ENCODE results near the gene MYCL.
"Not testable (repeated sequence)": the region's sequence is repeated elsewhere in the genome, so short reads cannot be mapped to it uniquely, and the experiment has no call there.

MYCL gene

DNA sequence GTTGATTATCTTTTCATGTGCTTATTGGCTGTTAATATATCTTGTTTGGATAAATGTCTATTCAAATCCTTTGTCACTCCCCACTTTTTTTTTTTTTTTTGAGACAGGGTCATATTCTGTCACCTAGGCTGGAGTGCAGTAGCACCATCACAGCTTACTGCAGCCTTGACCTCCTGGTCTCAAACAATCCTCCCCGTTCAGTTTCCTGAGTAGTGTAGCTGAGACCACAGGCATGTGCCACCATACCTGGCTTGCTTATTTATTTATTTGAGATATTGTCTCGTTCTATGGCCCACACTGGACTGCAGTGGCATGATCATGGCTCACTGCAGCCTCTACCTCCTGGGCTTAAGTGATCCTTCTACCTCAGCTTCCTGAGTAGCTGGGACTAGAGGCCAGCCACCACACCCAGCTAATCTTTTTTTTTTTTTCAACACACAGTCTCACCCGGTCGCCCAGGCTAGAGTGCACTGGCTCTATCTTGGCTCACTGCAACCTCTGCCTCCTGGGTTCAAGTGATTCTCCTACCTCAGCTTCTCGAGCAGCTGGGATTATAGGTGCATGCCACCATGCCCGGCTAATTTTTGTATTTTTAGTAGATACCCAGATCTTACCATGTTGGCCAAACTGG lies 13.9 kb upstream of the MYCL start:
- DNase-seq, result no peak

DNA sequence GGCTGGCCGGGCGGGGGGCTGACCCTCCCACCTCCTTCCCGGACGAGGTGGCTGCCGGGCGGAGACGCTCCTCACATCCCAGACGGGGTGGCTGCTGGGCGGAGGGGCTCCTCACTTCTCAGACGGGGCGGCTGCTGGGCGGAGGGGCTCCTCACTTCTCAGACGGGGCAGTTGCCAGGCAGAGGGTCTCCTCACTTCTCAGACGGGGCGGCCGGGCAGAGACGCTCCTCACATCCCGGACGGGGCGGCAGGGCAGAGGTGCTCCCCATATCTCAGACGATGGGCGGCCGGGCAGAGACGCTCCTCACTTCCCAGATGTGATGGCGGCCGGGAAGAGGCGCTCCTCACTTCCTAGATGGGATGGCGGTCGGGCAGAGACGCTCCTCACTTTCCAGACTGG lies 11.4 kb upstream of the MYCL start:
- DNase-seq, result not testable (repeated sequence)

DNA sequence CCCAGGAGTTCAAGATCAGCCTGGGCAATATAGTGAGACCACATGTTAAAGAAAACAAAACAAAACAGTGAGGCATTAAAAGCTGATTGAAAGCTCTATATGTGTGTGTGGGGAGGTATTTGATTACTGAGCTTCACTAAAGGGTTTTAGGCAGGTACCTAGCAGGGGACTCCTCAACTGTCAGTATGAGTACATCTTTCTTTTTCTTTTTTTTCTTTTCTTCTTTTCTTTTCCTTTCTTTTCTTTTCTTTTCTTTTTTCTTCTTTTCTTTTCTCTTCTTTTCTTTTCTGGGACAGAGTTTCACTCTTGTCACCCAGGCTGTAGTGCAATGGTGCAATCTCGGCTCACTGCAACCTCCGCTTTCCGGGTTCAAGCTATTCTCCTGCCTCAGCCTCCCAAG lies 8.5 kb upstream of the MYCL start:
- no peak for DNase-seq

DNA sequence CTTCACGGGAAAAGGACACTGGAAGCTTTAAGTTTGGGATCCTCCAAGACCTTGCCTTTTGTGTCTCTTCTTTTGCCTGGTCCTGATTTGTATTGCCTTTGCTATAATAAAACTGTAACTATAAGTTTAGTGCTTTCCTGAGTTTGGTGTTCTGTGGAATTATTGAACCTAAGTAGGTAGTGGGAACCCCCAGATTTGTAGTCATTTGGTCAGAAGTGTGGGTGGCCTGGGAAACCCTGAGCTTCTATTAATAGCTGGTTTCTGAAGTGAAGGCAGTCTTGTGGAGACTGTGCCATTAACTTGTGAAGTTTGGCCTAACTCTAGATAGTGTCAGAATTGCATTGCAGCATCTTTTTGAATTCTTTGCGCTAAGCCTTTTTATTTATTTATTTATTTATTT lies 6.8 kb upstream of the MYCL start:
- DNase-seq, result no peak

DNA sequence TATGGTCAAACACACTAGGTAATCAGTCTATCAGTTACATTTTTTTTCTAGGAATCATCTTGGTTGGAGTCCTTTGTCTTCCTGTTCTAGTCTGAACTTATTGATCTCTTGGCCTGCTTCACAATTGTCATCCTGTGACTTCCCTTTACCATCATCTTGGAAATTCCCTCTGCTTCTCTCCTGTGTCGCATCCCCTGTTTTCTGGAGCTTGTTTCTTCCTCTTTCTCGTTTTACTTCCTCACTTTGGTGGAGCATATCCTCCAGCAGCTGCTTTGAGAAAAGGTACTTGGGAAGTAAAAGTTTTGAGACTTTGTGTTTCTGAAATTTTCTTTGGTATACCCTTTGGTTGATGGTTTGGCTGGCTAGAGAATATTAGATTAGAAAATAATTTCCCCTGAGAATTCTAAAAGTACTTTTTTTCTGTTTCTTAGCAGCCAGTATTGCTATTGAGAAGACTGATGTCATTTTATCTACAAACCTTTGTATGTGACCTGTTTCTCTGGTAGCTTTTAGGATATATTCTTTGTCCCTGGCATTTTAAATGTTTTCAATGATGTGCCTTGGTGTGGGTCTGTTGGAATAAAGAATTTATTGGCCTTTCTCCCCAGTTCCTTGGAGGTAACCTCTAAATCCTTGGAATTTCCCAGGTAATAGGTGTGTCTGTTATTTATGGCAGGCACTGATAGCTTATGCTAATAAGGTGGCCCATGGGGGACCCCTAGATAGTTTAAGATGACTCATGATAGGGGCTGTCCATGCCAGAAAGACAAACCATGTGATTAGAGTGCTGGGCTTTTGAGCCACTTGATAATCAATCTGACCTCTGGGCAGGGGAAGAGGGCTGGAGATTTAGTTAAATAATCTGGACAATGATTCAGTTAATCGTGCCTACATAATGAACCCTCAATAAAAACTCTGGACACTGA lies 6.1 kb upstream of the MYCL start:
- peak; percentile 18 for DNase-seq

DNA sequence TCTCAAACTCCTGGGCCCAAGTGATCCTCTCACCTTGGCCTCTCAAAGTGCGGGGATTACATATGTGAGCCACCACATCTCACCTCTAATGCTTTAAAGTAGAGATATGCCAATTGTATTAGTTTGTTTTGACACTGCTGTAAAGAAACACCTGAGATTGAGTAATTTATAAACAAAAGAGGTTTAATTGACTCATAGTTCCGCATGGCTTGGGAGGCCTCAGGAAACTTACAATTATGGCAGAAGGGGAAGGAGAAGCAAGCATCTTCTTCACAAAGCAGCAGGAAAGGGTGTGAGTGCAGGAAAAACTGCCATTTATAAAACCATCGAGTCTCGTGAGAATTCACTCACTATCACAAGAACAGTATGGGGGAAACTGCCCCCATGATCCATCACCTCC lies 3.5 kb upstream of the MYCL start:
- DNase-seq, result no peak

DNA sequence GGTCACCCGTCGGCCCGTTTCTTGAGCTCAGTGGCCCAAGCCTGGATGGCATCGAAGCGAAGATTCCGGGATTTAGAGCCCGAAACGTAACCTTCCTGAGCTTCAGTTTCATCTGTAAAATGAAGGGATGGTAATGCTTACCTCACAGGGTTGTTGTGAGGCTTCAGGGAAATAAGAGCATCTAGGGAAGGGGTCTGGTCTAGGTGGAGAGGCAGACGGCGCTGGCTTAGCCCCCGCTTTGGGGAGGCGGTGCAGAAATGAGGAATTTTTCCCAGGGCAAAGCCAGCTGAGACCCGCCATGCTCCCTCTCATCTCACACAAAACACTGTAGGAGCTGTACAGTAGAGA lies 717 bp upstream of the MYCL start:
- DNase-seq, result no peak

DNA sequence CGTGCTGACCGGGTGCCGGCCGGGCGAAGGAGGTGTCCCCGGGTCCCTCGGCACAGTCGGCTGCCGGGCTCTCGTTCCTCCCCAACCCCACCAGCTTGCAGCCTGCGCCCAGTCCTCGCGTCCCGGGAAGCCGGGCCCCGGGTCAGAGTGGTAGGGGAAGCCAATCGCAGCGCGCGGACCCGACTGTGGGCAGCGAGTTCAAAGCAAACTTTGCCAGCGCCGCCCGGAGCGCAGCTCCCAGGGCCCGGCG lies 328 bp downstream of the MYCL start:
- DNase-seq, result no peak

DNA sequence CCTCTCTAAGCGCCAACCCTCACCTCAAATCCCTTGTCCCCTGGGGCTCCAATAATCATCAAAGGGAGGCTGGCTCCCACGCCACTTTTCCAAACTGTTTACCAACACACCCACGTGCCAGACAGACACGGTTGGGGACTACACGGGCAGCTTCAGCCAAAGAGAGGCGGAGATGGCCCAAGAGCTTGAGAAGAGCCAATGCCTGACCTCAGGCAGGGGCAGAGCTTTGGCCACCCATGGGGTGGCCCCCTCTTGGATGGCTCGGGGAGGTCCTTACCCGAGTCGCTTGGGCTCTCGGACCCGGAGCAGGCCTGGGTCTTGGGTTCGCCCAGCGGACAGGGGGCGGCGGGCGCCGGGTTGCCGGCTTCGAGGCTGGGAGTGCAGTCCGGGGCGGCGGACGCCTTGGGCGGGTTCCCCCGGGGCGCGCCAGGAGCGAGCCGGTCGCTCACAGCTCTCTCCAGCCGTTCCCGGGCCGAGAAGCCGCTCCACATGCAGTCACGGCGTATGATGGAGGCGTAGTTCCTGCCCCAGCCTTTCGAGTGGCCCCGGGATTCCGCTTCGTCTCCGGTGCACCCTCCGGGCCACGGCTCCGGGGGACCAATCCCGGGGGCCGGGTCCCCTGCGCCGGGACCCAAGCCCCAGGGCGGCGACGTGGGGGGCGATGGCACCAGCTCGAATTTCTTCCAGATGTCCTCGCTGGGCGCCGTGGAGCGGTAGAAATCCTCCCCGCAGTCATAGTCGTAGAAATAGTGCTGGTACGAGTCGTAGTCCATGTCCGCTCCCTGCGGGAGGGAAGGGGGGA lies 854 bp downstream of the MYCL start:
- DNase-seq, result no peak

DNA sequence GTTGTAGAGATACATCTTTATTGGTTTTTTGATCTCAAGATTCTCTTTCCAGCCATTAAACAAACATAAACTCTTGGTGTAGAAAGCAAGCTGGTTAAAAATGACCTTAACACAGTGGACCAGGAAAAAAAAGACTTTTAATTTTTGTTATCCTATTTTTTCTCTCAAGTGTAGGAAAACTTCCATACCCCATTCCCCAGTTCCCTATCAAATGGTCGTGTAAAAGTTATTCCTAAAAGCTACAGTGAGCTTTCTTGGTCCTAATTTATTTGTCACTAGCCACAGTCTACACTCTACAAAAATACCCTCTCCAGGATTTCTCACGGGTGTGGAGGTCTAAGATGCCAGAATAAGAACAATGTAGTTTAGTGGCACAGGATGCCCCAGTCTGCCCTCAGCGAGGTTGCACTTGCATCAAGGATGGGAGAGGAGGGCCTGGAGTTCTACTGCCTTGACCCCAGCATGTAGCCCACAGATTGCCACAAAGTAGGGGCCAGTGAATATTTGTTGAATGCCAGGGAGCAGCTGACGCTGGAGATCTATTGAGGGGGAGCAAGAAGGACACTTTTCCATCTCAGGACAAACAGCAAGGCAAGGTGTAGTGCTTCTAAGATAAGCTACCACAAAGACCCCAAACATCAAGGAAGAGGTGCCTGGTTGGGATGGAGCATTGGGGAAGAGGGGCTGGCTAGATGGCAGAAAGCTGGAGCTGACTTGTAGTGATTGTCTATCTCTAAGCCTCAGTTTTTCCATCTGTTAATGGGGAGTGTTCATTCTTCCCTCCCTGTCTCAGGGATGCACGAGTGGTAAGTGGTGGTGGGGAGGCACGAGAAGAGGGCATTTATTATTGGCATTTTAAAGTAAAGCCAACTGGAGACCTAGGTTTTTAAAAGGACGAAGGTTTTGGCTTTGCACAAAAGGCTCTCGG lies 1.8 kb downstream of the MYCL start:
- DNase-seq, result no peak

DNA sequence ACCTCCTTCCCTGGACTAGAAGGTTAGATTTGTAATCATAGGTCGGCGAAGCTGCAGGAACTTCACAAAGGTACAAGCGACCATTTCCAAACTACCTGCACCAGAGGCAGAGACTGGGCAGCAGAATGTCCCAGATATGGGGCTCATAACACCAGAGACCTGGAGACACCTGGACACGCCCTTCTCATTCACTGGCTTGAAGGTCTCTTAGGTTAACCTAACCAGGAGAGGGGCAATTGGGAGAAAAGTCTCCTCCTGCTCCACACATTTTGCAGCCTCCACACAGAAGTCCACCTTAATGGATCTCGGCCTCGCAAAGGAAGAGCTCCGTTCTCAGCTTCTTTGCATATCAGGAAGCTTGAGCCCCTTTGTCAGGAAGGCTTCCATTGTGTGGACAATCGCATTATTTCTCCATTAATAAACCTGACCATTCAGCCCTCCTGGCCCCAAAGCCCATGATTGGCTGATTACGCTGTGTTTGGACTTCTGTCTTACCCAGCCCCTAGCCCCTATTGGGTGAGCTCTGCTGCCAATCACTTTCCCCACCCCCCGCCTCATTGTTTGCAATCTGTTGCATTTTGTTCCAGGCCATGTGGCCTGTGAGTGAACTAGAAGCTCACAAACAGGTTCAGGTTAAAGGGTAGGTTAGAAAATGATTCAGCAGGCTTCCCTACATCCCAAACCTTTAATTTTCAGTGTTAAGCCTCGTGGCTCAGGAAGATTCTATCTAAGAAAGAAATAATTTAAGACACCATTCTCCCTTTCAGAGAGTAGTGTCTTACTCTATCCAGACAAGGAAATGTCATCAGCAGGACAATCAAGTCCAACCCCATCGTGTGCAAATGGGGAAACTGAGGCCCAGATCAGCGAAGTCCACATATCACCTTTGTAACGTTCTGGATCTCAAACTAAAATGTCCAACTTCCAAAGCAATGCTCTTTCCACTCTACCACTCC lies 2.8 kb downstream of the MYCL start:
- DNase-seq, result no peak

DNA sequence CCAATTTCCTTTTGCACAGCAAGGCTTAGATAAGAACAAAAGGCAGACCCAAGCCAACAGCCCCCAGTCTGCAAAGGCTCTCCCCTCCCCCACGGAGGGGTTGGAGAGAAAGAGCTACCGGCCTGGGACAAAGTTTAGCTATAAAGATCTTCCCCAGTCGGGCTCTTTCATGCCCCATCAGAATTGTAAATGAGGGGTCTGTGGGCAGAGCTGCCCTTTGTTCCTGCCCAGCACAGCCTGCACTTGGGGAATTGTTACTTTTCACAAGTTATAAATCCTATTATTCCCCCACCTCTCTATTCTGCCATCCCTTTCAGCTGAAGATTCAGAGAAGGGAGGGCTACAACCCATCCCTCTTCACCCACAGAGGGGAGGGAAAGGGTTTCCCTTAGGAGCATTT lies 3.5 kb downstream of the MYCL start:
- DNase-seq, result no peak

DNA sequence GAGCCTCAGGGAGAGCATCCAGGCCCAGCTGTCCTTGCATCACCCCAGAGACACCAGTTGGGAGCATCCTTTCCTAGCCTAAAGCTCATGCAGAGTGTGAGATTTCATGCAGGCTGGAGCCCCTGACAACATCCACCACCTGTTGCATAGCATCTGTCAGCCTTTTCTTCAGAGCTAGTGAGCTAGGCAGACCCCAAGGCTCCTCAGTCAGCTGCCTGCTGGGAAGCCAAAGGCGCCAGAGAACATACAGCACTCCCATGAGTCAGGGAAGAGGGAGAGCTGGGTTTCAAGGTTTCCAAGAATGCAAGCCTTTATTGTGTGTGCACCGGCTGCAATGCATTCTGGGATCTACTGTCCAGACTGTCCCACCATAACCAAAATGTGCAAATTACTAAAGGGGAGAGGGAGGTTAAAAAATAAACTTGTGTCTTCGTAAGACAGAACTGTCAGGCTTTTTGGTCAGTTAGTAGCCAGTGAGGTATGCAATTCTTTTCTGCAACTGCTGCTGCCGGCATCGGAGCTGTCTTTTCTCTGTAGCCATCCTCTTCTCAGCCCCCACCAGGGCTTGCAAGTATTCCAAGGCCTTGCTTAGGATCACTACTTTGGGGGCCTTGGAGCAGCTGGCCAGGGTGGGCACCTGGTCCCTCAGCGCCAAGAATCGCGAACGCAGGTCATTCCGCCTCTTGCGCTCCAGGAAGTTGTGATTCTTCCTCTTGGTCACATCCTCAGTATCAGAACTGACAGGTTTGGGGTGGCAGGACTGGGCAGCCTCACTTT lies 4.6 kb downstream of the MYCL start:
- no peak for DNase-seq

DNA sequence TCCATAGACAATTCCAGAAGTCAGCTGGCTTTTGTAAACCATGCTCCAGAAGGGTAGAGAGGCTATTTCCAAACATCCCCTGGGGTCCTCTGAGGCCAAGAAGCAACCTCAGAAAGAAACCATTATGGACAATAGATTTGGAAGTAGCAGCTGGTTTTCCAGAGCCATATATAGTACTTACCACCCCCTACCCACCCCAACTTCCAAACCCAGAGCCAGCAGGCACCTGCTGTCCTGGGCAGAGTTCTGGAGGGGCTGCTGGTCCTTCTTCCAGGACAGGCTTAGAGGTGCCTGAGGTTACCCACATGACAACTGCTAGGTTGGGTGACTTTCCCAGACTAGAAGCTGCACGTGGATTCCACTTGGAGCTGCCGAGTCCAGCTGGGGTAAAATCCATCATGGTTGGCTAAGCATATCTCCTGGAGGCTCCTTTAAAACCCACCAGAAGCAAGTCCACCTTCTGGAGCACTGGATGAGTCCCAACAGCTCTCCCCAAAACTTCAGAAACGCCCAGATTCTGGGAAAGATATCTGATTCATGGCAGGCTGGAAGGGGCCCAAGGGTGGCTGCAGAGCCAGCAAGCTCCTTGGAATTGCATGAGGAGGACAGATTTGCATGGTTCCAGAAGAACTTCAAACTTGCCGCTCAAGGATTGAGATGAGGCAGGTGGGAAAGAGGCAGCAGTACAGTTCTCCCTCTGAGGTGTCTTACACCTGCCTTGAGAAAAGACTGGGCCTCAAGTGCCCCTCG lies 5.8 kb downstream of the MYCL start:
- DNase-seq, result no peak

DNA sequence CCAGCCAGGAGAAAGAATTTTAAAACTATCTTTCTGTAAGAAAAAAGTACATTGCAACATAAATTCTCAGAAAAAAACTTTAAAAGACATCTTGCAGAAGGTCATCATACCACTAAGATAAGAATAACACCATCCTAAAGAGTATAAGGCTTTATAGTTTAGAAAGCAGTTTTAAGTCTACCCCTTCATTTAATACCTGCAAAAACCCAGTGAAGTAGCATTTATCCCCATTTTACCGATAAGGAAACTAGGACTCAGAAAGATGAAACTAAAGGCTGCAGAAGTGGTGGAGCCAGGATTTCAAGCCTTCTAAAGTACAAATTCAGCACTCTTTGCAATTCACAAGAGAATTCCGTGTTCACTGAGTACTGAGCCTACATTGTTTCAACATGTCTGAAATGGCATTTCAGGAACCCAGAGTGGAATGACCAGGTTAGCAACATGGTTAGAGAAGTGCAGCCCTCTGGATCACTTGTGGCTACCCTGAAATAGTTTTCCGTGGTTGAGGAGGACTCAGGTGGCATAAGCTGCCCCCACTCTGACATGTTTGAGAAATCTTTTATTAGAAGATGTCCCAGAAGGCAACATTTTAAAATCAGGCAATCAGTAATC lies 6.7 kb downstream of the MYCL start:
- DNase-seq, result no peak

DNA sequence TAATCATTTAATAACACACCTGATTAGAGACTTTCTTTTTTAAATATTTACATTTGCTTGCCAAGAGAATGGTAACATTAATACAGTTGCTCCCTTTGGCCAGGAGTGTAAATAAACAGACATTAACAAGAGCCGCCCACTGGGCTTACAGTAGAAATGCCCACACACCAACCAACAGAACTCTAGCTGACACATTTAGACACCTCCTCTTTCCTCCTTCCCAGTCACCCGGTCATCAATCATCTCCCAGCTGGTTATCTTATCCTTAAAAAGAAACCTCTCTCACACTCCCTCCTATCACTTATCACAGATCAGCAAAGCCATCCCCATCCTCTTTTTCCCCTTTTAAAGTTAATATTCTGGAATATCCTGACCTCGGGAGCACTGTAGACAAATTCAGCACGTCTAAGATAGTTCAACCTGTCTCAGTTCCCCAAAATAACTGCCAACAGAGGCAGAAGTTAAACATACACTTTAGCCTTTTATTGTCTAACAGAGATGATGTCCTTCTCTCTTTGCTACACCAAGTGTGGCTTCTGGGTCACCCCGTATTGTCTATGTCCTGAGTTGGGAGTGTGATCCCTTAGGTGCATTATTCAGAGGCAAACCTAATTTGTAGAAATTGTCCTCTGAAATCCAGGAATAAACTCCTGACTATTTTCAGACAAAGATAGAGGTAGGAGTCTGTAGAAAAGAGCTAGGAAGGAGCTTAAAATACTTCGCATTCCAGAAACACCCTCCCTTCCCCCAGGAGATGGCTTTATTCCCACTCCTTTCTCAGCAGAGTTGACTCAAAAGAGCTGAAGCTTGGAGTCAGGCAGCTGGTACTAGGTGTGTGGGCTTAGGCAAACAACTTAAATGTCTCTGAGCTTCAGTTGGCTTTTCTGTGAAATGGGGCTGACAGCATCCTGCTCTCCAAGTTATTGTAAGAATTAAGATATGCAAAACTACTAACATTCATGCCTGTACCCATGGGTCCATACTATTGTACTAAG lies 8.8 kb downstream of the MYCL start:
- DNase-seq, result no peak

DNA sequence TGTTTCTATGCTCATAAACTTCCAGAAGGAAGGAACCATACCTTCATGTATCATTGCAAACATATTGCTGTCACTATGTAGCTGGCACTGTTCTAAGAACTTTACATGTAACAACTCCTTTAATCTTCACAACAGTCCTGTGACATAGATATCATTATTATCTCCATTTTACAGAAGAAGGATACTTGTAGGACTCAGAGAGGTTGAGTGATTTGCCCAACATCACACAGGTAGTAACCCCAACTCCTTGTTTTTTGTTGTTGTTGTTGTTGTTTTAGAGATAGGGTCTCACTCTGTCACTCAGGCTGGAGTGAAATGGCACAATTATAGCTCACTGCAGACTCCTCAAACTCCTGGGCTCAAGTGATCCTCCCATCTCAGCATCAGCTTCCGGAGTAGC lies 10.8 kb downstream of the MYCL start:
- DNase-seq, result no peak

DNA sequence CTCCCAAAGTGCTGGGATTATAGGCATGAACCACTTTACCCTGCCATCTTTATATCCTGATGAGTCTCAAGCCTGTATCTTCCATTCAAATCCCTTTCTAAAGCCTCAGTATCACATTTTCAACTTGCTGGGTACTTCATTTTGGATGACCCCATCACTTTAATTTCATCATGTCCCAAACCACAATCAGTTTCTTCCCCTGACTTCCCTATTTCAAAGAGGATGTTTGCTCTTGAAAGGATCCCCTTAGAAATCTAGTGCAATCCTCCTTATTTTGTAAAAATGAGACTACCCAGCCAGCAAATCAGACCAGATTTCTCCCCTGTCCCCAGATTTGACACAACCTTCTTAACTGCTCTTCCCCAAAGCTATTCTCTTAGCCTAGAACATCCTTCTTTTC lies 11.4 kb downstream of the MYCL start:
- no peak for DNase-seq
